Hepatocyte (in vitro differentiated cells): Measurements from ENCODE around the gene LRGUK.

Source experiments
- EZH2 ChIP-seq: fragments of 200-600 bp; sonication (generic); IDR thresholded peaks from 2 replicates; pipeline ENCODE4 v1.6.1; 2016; ENCODE audit warnings: antibody characterized with exemption, mild to moderate bottlenecking, borderline replicate concordance
- EZH2phosphoT487 ChIP-seq: fragments of 200-600 bp; sonication (generic); IDR thresholded peaks from one replicate; pipeline ENCODE4 v1.6.1; 2018; ENCODE audit warnings: antibody characterized with exemption, mild to moderate bottlenecking, low read depth, moderate library complexity; ENCODE audit not compliant: unreplicated experiment, severe bottlenecking
- TF ChIP-seq, protein P1 (sequence below): fragments of 200-600 bp; sonication (generic); IDR thresholded peaks from 2 replicates; pipeline ENCODE4 v1.5.1; 2016; ENCODE audit warnings: antibody characterized with exemption, mild to moderate bottlenecking; ENCODE audit not compliant: poor library complexity

DNA sequence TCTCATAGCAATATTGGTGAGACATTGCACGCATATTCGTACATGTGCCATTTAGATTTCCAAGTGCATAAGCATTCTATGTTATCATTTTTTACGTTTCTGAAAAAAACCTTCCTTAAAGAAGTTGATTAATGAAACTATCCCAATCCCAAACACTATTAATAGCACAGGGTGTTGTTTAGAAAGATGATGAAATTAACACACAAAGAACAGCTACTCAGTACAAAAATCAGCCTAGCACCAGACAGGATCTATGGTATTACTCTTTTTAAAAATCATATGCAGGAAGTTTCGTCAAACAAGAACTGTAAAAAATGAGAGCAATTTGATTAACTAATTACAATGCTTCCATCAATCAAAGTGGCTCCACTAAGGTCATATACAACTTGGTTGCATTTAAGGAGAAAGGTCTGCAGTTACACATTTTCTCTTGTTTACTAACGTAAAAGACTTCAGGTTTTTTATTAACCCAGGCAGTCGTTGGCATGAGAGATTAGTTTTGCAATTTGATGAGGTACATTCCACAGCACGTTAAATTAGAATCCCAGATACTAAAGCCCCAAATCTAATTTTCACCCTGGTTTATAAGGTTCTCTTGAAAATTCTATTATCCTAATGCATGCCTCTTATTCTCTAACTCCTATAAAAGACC is 151.5 kb downstream of the LRGUK start:
- TF ChIP-seq, protein P1, sequence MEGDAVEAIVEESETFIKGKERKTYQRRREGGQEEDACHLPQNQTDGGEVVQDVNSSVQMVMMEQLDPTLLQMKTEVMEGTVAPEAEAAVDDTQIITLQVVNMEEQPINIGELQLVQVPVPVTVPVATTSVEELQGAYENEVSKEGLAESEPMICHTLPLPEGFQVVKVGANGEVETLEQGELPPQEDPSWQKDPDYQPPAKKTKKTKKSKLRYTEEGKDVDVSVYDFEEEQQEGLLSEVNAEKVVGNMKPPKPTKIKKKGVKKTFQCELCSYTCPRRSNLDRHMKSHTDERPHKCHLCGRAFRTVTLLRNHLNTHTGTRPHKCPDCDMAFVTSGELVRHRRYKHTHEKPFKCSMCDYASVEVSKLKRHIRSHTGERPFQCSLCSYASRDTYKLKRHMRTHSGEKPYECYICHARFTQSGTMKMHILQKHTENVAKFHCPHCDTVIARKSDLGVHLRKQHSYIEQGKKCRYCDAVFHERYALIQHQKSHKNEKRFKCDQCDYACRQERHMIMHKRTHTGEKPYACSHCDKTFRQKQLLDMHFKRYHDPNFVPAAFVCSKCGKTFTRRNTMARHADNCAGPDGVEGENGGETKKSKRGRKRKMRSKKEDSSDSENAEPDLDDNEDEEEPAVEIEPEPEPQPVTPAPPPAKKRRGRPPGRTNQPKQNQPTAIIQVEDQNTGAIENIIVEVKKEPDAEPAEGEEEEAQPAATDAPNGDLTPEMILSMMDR = no peak
- no peak for TF ChIP-seq EZH2phosphoT487
- TF ChIP-seq EZH2 = no peak
